Measurements from ENCODE around the gene CADM1. TPM values are rescaled to one million over a fixed set of nuclear protein-coding genes. Genes with fewer than 3 reads are reported as not detected.

CADM1 gene
- total RNA-seq, 1 experiment from 2014 or later: 1.1 TPM

DNA sequence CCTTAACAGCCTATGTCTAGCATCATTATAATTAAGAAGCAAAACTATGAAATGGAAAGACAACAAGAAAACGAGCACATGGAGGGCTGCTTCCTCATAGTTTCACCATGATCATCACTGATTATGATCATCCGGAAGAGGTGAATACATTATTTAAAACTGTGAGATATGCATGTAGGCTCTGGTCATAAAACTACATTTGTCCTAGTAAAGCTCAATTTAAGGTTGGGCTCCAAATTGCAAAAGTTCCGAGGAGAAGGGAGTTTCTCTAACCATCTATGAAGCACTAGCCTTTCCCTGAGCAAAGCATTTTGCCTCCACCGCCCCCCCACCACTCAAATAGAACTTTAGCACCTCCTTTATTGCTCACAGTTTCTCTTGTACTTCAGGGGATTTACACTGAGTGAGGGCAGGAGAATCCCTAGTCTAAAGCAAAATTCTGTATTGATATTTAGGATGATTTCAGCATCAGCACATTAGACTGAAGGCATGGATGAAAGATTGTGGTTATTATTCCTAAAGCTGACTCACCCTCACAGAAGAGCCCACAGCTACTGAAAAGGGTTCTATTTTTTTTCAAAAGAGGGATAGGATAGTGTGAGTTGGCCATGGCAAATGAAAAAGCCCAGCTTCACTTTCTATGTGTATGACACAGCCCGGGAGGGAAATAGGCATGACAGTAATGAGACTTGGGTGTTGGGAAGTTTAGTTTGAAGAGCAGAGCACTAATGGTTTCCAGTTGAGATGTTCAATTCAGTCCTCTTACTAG, 203.4 kb downstream of the CADM1 start:
- no peak overlapping the region for H3K4me2 ChIP-seq (ENCODE audit: low read length)
- H4K20me1 ChIP-seq (ENCODE audit: low read length): no peaks in the 10 kb centered on the region
- no peaks in the 10 kb centered on the region for H3K27me3 ChIP-seq (ENCODE audit: low read length)
- H3K4me1 ChIP-seq (ENCODE audit: insufficient read depth, low read length): no peaks in the 10 kb centered on the region
- no peaks in the 10 kb centered on the region for H3F3A ChIP-seq (ENCODE audit: low read length, unreplicated experiment)
- TF ChIP-seq EZH2 (IDR thresholded peaks at IDR 0.05; ENCODE audit: low read length, unreplicated experiment): no peak
- TF ChIP-seq, protein P1, sequence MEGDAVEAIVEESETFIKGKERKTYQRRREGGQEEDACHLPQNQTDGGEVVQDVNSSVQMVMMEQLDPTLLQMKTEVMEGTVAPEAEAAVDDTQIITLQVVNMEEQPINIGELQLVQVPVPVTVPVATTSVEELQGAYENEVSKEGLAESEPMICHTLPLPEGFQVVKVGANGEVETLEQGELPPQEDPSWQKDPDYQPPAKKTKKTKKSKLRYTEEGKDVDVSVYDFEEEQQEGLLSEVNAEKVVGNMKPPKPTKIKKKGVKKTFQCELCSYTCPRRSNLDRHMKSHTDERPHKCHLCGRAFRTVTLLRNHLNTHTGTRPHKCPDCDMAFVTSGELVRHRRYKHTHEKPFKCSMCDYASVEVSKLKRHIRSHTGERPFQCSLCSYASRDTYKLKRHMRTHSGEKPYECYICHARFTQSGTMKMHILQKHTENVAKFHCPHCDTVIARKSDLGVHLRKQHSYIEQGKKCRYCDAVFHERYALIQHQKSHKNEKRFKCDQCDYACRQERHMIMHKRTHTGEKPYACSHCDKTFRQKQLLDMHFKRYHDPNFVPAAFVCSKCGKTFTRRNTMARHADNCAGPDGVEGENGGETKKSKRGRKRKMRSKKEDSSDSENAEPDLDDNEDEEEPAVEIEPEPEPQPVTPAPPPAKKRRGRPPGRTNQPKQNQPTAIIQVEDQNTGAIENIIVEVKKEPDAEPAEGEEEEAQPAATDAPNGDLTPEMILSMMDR (conservative IDR thresholded peaks at IDR 0.05; ENCODE audit: low read depth, low read length): no peak
- no peak for TF ChIP-seq EZH2phosphoT487 (IDR thresholded peaks at IDR 0.05; ENCODE audit: borderline replicate concordance, low read length)
- H2AFZ ChIP-seq (ENCODE audit: low read length): no peak overlapping the region
- no peak for DNase-seq
- intact Hi-C loops (cut with micrococcal nuclease): no loop called here
- BruUV-seq (replicated peaks): no TSS peak
- H3K4me3 ChIP-seq (ENCODE audit: low read length): no peak overlapping the region
- no peaks in the 10 kb centered on the region for H3K79me2 ChIP-seq (ENCODE audit: low read length)
- H3K36me3 ChIP-seq (ENCODE audit: low read depth, low read length): no peaks in the 10 kb centered on the region
- no peak for ATAC-seq
- POLR2A ChIA-PET (ENCODE audit: unreplicated experiment): no interaction called here
- H3K27ac ChIP-seq (ENCODE audit: low read length): no peak overlapping the region
- no peaks in the 10 kb centered on the region for H3K9me2 ChIP-seq (replicated peaks; ENCODE audit: low read length)
- CTCF ChIA-PET: no interaction called here
- no peak overlapping the region for H3K9ac ChIP-seq (ENCODE audit: low read length)
- H3K9me3 ChIP-seq (ENCODE audit: low read length): peaks cover 5% of the 10 kb centered on the region; the same call in 1 of the 2 replicates

DNA sequence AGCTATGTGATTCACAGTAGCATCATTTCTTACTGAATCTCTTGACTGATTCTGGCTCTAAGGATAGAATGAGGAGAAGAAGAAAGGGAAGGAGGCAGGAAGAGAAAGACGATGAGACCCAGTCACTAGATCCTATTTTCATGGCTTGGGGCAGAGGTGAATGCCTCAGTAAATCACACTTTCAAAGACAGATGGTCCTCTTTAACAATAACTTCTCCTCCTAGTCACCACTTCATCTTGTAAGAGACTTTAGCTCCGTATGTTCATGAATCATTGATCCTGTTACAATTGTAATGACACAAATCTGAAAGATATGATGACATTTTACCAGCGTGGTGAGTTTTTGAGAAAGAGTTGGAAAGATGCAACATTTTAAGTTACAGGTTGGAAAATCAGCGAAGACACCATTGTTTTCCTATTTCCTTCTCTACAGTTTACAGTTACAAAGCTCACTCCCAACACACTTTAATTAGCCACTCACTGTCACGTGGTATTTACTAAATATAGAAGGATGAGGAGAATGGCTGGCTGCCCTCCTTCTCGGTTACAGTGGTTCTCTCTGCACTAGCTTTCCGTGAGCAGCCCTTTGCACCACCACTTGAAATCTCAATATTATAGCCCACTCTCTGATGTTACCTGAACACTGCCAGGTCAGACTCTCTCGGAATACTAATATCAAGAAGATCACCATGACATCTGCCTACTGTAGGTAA, 205.8 kb downstream of the CADM1 start:
- H3F3A ChIP-seq (ENCODE audit: low read length, unreplicated experiment): no peaks in the 10 kb centered on the region
- H3K4me2 ChIP-seq (ENCODE audit: low read length): no peak overlapping the region
- H3K9me3 ChIP-seq (ENCODE audit: low read length): peaks cover 5% of the 10 kb centered on the region; the same call in 1 of the 2 replicates
- H3K4me3 ChIP-seq (ENCODE audit: low read length): no peak overlapping the region
- BruUV-seq (replicated peaks): no TSS peak
- no peaks in the 10 kb centered on the region for H3K27me3 ChIP-seq (ENCODE audit: low read length)
- H3K79me2 ChIP-seq (ENCODE audit: low read length): no peaks in the 10 kb centered on the region
- TF ChIP-seq EZH2 (IDR thresholded peaks at IDR 0.05; ENCODE audit: low read length, unreplicated experiment): no peak
- TF ChIP-seq EZH2phosphoT487 (IDR thresholded peaks at IDR 0.05; ENCODE audit: borderline replicate concordance, low read length): no peak
- TF ChIP-seq, protein P1 (conservative IDR thresholded peaks at IDR 0.05; ENCODE audit: low read depth, low read length): no peak
- H3K4me1 ChIP-seq (ENCODE audit: insufficient read depth, low read length): no peaks in the 10 kb centered on the region
- ATAC-seq: no peak
- no peak overlapping the region for H3K9ac ChIP-seq (ENCODE audit: low read length)
- DNase-seq: no peak
- no peak overlapping the region for H3K27ac ChIP-seq (ENCODE audit: low read length)
- ChIA-PET POLR2A (ENCODE audit: unreplicated experiment) (no interaction called here), CTCF (no interaction called here)
- no peaks in the 10 kb centered on the region for H3K9me2 ChIP-seq (replicated peaks; ENCODE audit: low read length)
- intact Hi-C loops (cut with micrococcal nuclease): no loop called here
- H4K20me1 ChIP-seq (ENCODE audit: low read length): no peaks in the 10 kb centered on the region
- no peaks in the 10 kb centered on the region for H3K36me3 ChIP-seq (ENCODE audit: low read depth, low read length)
- no peak overlapping the region for H2AFZ ChIP-seq (ENCODE audit: low read length)

DNA sequence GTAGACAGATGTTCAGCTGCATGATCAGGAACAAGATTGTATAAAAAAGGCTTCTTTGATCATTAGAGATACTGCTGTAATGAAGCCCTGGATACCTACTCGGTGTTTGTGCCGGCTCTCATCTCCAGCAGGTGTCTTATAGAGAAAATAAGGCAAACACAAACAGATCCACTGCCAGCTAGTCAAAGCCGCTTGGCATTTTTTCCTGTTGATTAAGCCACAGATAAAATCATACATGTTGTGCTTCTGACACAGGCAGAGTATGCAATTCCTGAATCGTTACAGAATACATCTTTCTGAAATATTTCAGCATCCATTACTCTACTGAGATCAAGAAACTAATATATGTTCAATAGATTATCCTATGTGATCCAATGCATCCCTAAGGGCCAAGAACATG, 206.9 kb downstream of the CADM1 start:
- no peaks in the 10 kb centered on the region for H3F3A ChIP-seq (ENCODE audit: low read length, unreplicated experiment)
- CTCF ChIA-PET: no interaction called here

More for the DNA sequence above, 206.9 kb downstream of the CADM1 start:
- Histone ChIP-seq H3K9me2 (replicated peaks; ENCODE audit: low read length) (no peaks in the 10 kb centered on the region), H3K27ac (ENCODE audit: low read length) (no peak overlapping the region), H3K9me3 (ENCODE audit: low read length) (peaks cover 7% of the 10 kb centered on the region; the same call in 1 of the 2 replicates), H2AFZ (ENCODE audit: low read length) (no peak overlapping the region), H3K4me3 (ENCODE audit: low read length) (no peak overlapping the region), H3K9ac (ENCODE audit: low read length) (no peak overlapping the region), H3K79me2 (ENCODE audit: low read length) (no peaks in the 10 kb centered on the region), H4K20me1 (ENCODE audit: low read length) (no peaks in the 10 kb centered on the region), H3K36me3 (ENCODE audit: low read depth, low read length) (no peaks in the 10 kb centered on the region), H3K4me2 (ENCODE audit: low read length) (no peak overlapping the region), H3K27me3 (ENCODE audit: low read length) (no peaks in the 10 kb centered on the region), H3K4me1 (ENCODE audit: insufficient read depth, low read length) (no peaks in the 10 kb centered on the region)
- intact Hi-C loops (cut with micrococcal nuclease): no loop called here
- POLR2A ChIA-PET (ENCODE audit: unreplicated experiment): no interaction called here
- no peak for TF ChIP-seq EZH2phosphoT487 (IDR thresholded peaks at IDR 0.05; ENCODE audit: borderline replicate concordance, low read length)
- no peak for TF ChIP-seq EZH2 (IDR thresholded peaks at IDR 0.05; ENCODE audit: low read length, unreplicated experiment)
- TF ChIP-seq, protein P1 (conservative IDR thresholded peaks at IDR 0.05; ENCODE audit: low read depth, low read length): no peak
- no TSS peak for BruUV-seq (replicated peaks)
- DNase-seq (no peak), ATAC-seq (no peak)
